ENCODE results near the gene GALNT17.

Gene GALNT17

GRCh38 chr7:71235253-71235652, 103.3 kb downstream of the GALNT17 start:
- Histone ChIP-seq H3K4ac (ENCODE audit: low read depth in 1 of 2, low read length in 2 of 2) (no peak overlapping the region), H3K9me3 (ENCODE audit: control insufficient read depth, low read length) (peaks cover 4% of the 10 kb centered on the region), H3K27ac (ENCODE audit: low read length, poor library complexity, severe bottlenecking) (no peak overlapping the region), H2AFZ (ENCODE audit: low read depth, low read length) (no peak overlapping the region), H2BK15ac (ENCODE audit: low read depth, poor library complexity, severe bottlenecking) (no peak overlapping the region), H3K4me3 (ENCODE audit: insufficient read depth in 1 of 2, low read depth in 1 of 2, low read length in 2 of 2) (no peak overlapping the region), H3K36me3 (ENCODE audit: control insufficient read depth in 1 of 2, insufficient read depth in 2 of 2, low read depth in 1 of 2, low read length in 2 of 2) (no peaks in the 10 kb centered on the region), H3K79me1 (replicated peaks; ENCODE audit: low read length, poor library complexity, severe bottlenecking) (no peaks in the 10 kb centered on the region), H3K23ac (ENCODE audit: low read length in 2 of 2) (no peak overlapping the region), H3K9ac (ENCODE audit: low read length) (no peak overlapping the region), H2BK12ac (ENCODE audit: low read length in 2 of 2) (no peak overlapping the region), H4K8ac (ENCODE audit: low read length) (no peak overlapping the region), H3K4me1 (ENCODE audit: control insufficient read depth, insufficient read depth, low read depth, low read length) (no peaks in the 10 kb centered on the region), H3K18ac (ENCODE audit: low read depth in 1 of 2, low read length in 2 of 2) (no peak overlapping the region), H2AK5ac (ENCODE audit: low read length, severe bottlenecking) (no peak overlapping the region), H3K14ac (ENCODE audit: low read length in 2 of 2) (no peak overlapping the region), H2BK120ac (ENCODE audit: low read depth, low read length) (no peak overlapping the region), H4K91ac (ENCODE audit: low read length) (no peak overlapping the region), H2BK5ac (ENCODE audit: low read depth, low read length, poor library complexity, severe bottlenecking) (no peak overlapping the region), H3K27me3 (ENCODE audit: control insufficient read depth in 1 of 2, insufficient read depth in 1 of 2, low read length in 2 of 2) (no peaks in the 10 kb centered on the region), H3K4me2 (ENCODE audit: low read length, poor library complexity, severe bottlenecking) (no peak overlapping the region)
- DNase-seq = no peak
- 83% methylated on average over 10 of the region's 10 CpGs for WGBS

GRCh38 chr7:71236230-71237105, 104.5 kb downstream of the GALNT17 start:
- no peaks in the 10 kb centered on the region for H3K4me1 ChIP-seq (ENCODE audit: control insufficient read depth, insufficient read depth, low read depth, low read length)
- no peak overlapping the region for H3K14ac ChIP-seq (ENCODE audit: low read length in 2 of 2)
- H2AK5ac ChIP-seq (ENCODE audit: low read length, severe bottlenecking) = no peak overlapping the region
- no peak overlapping the region for H3K9ac ChIP-seq (ENCODE audit: low read length)
- no peak overlapping the region for H4K8ac ChIP-seq (ENCODE audit: low read length)
- H3K36me3 ChIP-seq (ENCODE audit: control insufficient read depth in 1 of 2, insufficient read depth in 2 of 2, low read depth in 1 of 2, low read length in 2 of 2) = no peaks in the 10 kb centered on the region
- no peak overlapping the region for H3K23ac ChIP-seq (ENCODE audit: low read length in 2 of 2)
- no peak overlapping the region for H3K18ac ChIP-seq (ENCODE audit: low read depth in 1 of 2, low read length in 2 of 2)
- DNase-seq = no peak
- no peak overlapping the region for H3K4ac ChIP-seq (ENCODE audit: low read depth in 1 of 2, low read length in 2 of 2)
- no peak overlapping the region for H2BK120ac ChIP-seq (ENCODE audit: low read depth, low read length)
- no peaks in the 10 kb centered on the region for H3K79me1 ChIP-seq (replicated peaks; ENCODE audit: low read length, poor library complexity, severe bottlenecking)
- no peak overlapping the region for H3K4me2 ChIP-seq (ENCODE audit: low read length, poor library complexity, severe bottlenecking)
- WGBS = 65% methylated on average over 15 of the region's 16 CpGs
- no peak overlapping the region for H2BK15ac ChIP-seq (ENCODE audit: low read depth, poor library complexity, severe bottlenecking)
- H2AFZ ChIP-seq (ENCODE audit: low read depth, low read length) = no peak overlapping the region
- no peak overlapping the region for H3K4me3 ChIP-seq (ENCODE audit: insufficient read depth in 1 of 2, low read depth in 1 of 2, low read length in 2 of 2)
- no peak overlapping the region for H3K27ac ChIP-seq (ENCODE audit: low read length, poor library complexity, severe bottlenecking)
- H4K91ac ChIP-seq (ENCODE audit: low read length) = no peak overlapping the region
- H3K9me3 ChIP-seq (ENCODE audit: control insufficient read depth, low read length) = peaks cover 4% of the 10 kb centered on the region
- no peaks in the 10 kb centered on the region for H3K27me3 ChIP-seq (ENCODE audit: control insufficient read depth in 1 of 2, insufficient read depth in 1 of 2, low read length in 2 of 2)
- H2BK5ac ChIP-seq (ENCODE audit: low read depth, low read length, poor library complexity, severe bottlenecking) = no peak overlapping the region
- no peak overlapping the region for H2BK12ac ChIP-seq (ENCODE audit: low read length in 2 of 2)

DNA sequence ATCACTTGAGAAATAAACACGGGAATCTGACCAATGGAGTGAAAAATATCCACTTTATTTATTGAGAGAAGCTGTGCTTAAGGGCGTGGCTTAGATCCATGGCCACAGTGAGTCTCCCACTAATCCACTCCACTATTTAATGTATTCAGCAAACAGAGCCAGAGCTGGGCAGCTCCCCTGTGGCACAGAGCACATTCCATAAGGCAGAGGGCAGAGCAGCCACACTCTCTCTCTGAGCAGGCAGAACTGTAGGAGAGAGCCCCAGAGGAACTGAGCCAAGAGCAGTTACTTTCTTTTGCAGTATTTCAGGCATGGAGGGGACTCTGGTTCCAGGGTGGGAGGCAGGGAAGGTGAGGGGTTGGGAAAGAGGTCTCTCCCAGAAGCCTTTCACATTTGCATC, 106.0 kb downstream of the GALNT17 start:
- Histone ChIP-seq H3K79me1 (replicated peaks; ENCODE audit: low read length, poor library complexity, severe bottlenecking) (no peaks in the 10 kb centered on the region), H3K4me1 (ENCODE audit: control insufficient read depth, insufficient read depth, low read depth, low read length) (no peaks in the 10 kb centered on the region), H4K91ac (ENCODE audit: low read length) (no peak overlapping the region), H3K36me3 (ENCODE audit: control insufficient read depth in 1 of 2, insufficient read depth in 2 of 2, low read depth in 1 of 2, low read length in 2 of 2) (no peaks in the 10 kb centered on the region), H2AK5ac (ENCODE audit: low read length, severe bottlenecking) (no peak overlapping the region), H3K4ac (ENCODE audit: low read depth in 1 of 2, low read length in 2 of 2) (no peak overlapping the region), H2BK120ac (ENCODE audit: low read depth, low read length) (no peak overlapping the region), H3K18ac (ENCODE audit: low read depth in 1 of 2, low read length in 2 of 2) (no peak overlapping the region), H2BK5ac (ENCODE audit: low read depth, low read length, poor library complexity, severe bottlenecking) (no peak overlapping the region), H2BK15ac (ENCODE audit: low read depth, poor library complexity, severe bottlenecking) (no peak overlapping the region), H3K27ac (ENCODE audit: low read length, poor library complexity, severe bottlenecking) (no peak overlapping the region), H2AFZ (ENCODE audit: low read depth, low read length) (no peak overlapping the region), H3K23ac (ENCODE audit: low read length in 2 of 2) (no peak overlapping the region), H3K14ac (ENCODE audit: low read length in 2 of 2) (no peak overlapping the region), H3K4me3 (ENCODE audit: insufficient read depth in 1 of 2, low read depth in 1 of 2, low read length in 2 of 2) (no peak overlapping the region), H3K27me3 (ENCODE audit: control insufficient read depth in 1 of 2, insufficient read depth in 1 of 2, low read length in 2 of 2) (no peaks in the 10 kb centered on the region), H2BK12ac (ENCODE audit: low read length in 2 of 2) (no peak overlapping the region), H3K9me3 (ENCODE audit: control insufficient read depth, low read length) (no peaks in the 10 kb centered on the region), H4K8ac (ENCODE audit: low read length) (no peak overlapping the region), H3K9ac (ENCODE audit: low read length) (no peak overlapping the region), H3K4me2 (ENCODE audit: low read length, poor library complexity, severe bottlenecking) (no peak overlapping the region)
- WGBS = 80% methylated on average over 1 of the region's 2 CpGs
- DNase-seq = no peak

GRCh38 chr7:71238581-71239295, 106.8 kb downstream of the GALNT17 start:
- Histone ChIP-seq H3K18ac (ENCODE audit: low read depth in 1 of 2, low read length in 2 of 2) (no peak overlapping the region), H3K27ac (ENCODE audit: low read length, poor library complexity, severe bottlenecking) (no peak overlapping the region)

More at GRCh38 chr7:71238581-71239295, 106.8 kb downstream of the GALNT17 start:
- Histone ChIP-seq H3K4me2 (ENCODE audit: low read length, poor library complexity, severe bottlenecking) (no peak overlapping the region), H3K4ac (ENCODE audit: low read depth in 1 of 2, low read length in 2 of 2) (no peak overlapping the region), H2BK12ac (ENCODE audit: low read length in 2 of 2) (no peak overlapping the region), H3K23ac (ENCODE audit: low read length in 2 of 2) (no peak overlapping the region), H2BK15ac (ENCODE audit: low read depth, poor library complexity, severe bottlenecking) (no peak overlapping the region), H4K8ac (ENCODE audit: low read length) (no peak overlapping the region), H2BK120ac (ENCODE audit: low read depth, low read length) (no peak overlapping the region), H2AK5ac (ENCODE audit: low read length, severe bottlenecking) (no peak overlapping the region), H2BK5ac (ENCODE audit: low read depth, low read length, poor library complexity, severe bottlenecking) (no peak overlapping the region), H3K4me1 (ENCODE audit: control insufficient read depth, insufficient read depth, low read depth, low read length) (no peaks in the 10 kb centered on the region), H3K9ac (ENCODE audit: low read length) (no peak overlapping the region), H2AFZ (ENCODE audit: low read depth, low read length) (no peak overlapping the region), H3K14ac (ENCODE audit: low read length in 2 of 2) (no peak overlapping the region), H3K36me3 (ENCODE audit: control insufficient read depth in 1 of 2, insufficient read depth in 2 of 2, low read depth in 1 of 2, low read length in 2 of 2) (no peaks in the 10 kb centered on the region), H3K4me3 (ENCODE audit: insufficient read depth in 1 of 2, low read depth in 1 of 2, low read length in 2 of 2) (no peak overlapping the region), H4K91ac (ENCODE audit: low read length) (no peak overlapping the region), H3K9me3 (ENCODE audit: control insufficient read depth, low read length) (no peaks in the 10 kb centered on the region), H3K79me1 (replicated peaks; ENCODE audit: low read length, poor library complexity, severe bottlenecking) (no peaks in the 10 kb centered on the region), H3K27me3 (ENCODE audit: control insufficient read depth in 1 of 2, insufficient read depth in 1 of 2, low read length in 2 of 2) (no peaks in the 10 kb centered on the region)
- WGBS = 69% methylated on average over 7 of the region's 7 CpGs
- DNase-seq = no peak
